K562 (cell line): Measurements from ENCODE around the gene RGL2. TPM values are rescaled to one million over a fixed set of nuclear protein-coding genes. Genes with fewer than 3 reads are reported as not detected.

Source experiments
- CHD4 ChIP-seq: fragments of 200-600 bp; sonication (generic); IDR thresholded peaks from 3 replicates; pipeline ENCODE4 v1.6.1; 2012; ENCODE audit warnings: low read depth, mild to moderate bottlenecking, mixed read lengths, low read length, inconsistent platforms; ENCODE audit not compliant: insufficient read depth, insufficient replicate concordance, poor library complexity, severe bottlenecking
- DMBX1 ChIP-seq: fragments of 250-450 bp; sonication (Bioruptor Pico); IDR thresholded peaks from 2 replicates; pipeline ENCODE4 v1.8.0; 2022; ENCODE audit warnings: inconsistent platforms, mild to moderate bottlenecking, moderate library complexity, borderline replicate concordance
- E2F6 ChIP-seq, 2 experiments: IDR thresholded peaks; 2 replicates each; pipeline ENCODE4 v1.6.1; 2011; ENCODE audit warnings: borderline replicate concordance in 1 of 2, control low read depth in 1 of 2, low read depth in 1 of 2, low read length in 1 of 2, mild to moderate bottlenecking in 1 of 2, mixed read lengths in 1 of 2, moderate library complexity in 1 of 2; ENCODE audit not compliant: insufficient read depth in 1 of 2, insufficient read length in 1 of 2, poor library complexity in 1 of 2, severe bottlenecking in 1 of 2; ENCODE audit errors: extremely low read depth in 1 of 2
- HBP1 ChIP-seq: fragments of 450-650 bp; formaldehyde crosslinking; IDR thresholded peaks from 2 replicates; pipeline ENCODE4 v1.4.0; 2022; ENCODE audit warnings: missing genetic modification characterization
- HMG20B ChIP-seq: fragments of 250-450 bp; sonication (Bioruptor Pico); IDR thresholded peaks from 2 replicates; pipeline ENCODE4 v1.5.0; 2021; ENCODE audit warnings: mild to moderate bottlenecking
- HNRNPLL ChIP-seq: fragments of 200-400 bp; formaldehyde crosslinking; IDR thresholded peaks from 2 replicates; pipeline ENCODE4 v1.6.1; 2017; ENCODE audit warnings: low read length, low read depth, mild to moderate bottlenecking; ENCODE audit not compliant: poor library complexity, severe bottlenecking
- NCOA1 ChIP-seq: fragments of 450-650 bp; IDR thresholded peaks from 2 replicates; pipeline ENCODE4 v1.6.1; 2016; ENCODE audit warnings: low read depth
- NFIX ChIP-seq: fragments of 250-450 bp; sonication (Bioruptor Pico); IDR thresholded peaks from 2 replicates; pipeline ENCODE4 v1.4.0; 2020; ENCODE audit warnings: low read depth, mild to moderate bottlenecking, moderate library complexity
- PPARD ChIP-seq: fragments of 250-450 bp; sonication (Bioruptor Pico); IDR thresholded peaks from 2 replicates; pipeline ENCODE4 v1.8.0; 2022; ENCODE audit warnings: inconsistent platforms, mild to moderate bottlenecking, moderate library complexity
- RFX5 ChIP-seq: IDR thresholded peaks from 2 replicates; pipeline ENCODE4 v1.6.1; 2011; ENCODE audit warnings: low read depth, mild to moderate bottlenecking, improper control_type of control experiment, low read length
- TBL1XR1 ChIP-seq, 2 experiments: IDR thresholded peaks; 2 replicates each; pipeline ENCODE4 v1.6.1; 2012; ENCODE audit warnings: improper control_type of control experiment in 2 of 2, low read length in 2 of 2, mild to moderate bottlenecking in 1 of 2
- ZNF280B ChIP-seq: fragments of 250-450 bp; sonication (Bioruptor Pico); IDR thresholded peaks from 2 replicates; pipeline ENCODE4 v1.5.1; 2021; ENCODE audit warnings: mild to moderate bottlenecking
- ZNF583 ChIP-seq: fragments of 250-450 bp; sonication (Bioruptor Pico); IDR thresholded peaks from 2 replicates; pipeline ENCODE4 v1.4.0; 2020
- ZNF778 ChIP-seq: fragments of 450-650 bp; formaldehyde crosslinking; IDR thresholded peaks from 2 replicates; pipeline ENCODE4 v1.4.0; 2020; ENCODE audit warnings: mild to moderate bottlenecking, moderate library complexity
- ZNF780A ChIP-seq: fragments of 250-450 bp; sonication (Bioruptor Pico); IDR thresholded peaks from 2 replicates; pipeline ENCODE4 v1.5.0; 2021; ENCODE audit warnings: mild to moderate bottlenecking
- polyA plus RNA-seq, 8 experiments: library from polyadenylated mRNA; depleted of rRNA in 4 of 8; stranded (reverse) in 5 of 8; unstranded in 3 of 8; fragments of >200 nt; fragmentation: Nextera tagmentation in 2 of 8; fragmentation: Illumina TruSeq in 1 of 8; extraction: Ambion mirVana in 2 of 8; extraction: Trizol in 1 of 8; gene quantifications; 2 replicates each; pipeline versions ENCODE4 v1.2.1 to v1.2.3, GENCODE V29; 2011 to 2014; ENCODE audit warnings: inconsistent platforms in 1 of 8, missing spikeins in 1 of 8
- total RNA-seq, 7 experiments: library from RNA; depleted of rRNA in 6 of 7; stranded (reverse); fragments of >200 nt in 6 of 7; fragmentation: Illumina TruSeq in 2 of 7; extraction: Trizol in 2 of 7; gene quantifications; 2 replicates each; pipeline versions ENCODE4 v1.2.1 to v1.2.3, GENCODE V29; 2011 to 2021; ENCODE audit warnings: low replicate concordance in 1 of 7
- TF ChIP-seq, protein P1 (sequence below): IDR thresholded peaks from 3 replicates; pipeline ENCODE4 v1.6.1; 2011; ENCODE audit warnings: borderline replicate concordance, mild to moderate bottlenecking, moderate library complexity; ENCODE audit not compliant: insufficient read length; ENCODE audit errors: extremely low read depth

The RGL2 gene
- total and polyA plus RNA-seq, 9 of the 15 experiments (the other 6 are each of a cell fraction or from before 2014, with no cell fraction given), result 1.8 to 57.1 (median 19.5) TPM

DNA sequence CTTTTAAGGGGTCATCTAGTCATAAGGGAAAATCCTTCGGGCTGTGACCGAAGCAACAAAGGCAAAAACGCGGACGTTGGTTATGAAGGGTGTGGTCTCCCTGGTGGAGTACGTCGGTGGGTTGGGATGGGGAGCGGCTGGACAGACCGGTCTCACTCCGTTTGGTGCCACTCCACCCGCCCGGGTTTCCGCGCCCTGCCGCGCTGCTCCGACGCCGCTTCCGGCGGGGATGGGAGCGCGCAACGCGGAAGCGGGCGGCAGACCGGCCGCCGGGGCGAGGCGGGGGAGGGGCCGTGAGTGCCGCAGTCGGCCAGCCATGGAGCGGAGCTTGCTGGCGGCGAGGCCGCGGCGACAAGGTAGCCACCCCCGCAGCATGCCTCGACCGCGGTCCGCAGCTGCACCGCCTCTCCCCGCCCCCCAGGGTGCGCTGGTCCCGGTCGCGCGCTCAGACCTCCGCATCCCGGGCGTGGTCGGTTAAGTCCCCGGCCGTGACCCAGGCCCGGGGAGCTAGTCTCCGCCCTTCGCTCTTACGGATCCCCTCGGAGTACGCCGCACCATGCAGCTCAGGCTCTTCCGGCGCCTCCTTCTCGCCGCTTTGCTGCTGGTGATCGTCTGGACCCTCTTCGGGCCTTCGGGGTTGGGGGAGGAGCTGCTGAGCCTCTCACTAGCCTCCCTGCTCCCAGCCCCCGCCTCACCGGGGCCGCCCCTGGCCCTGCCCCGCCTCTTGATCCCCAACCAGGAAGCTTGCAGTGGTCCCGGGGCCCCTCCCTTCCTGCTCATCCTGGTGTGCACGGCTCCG is 21.7 kb downstream of the RGL2 start, which contains the start of gene B3GALT4 (continued):
- TF ChIP-seq DMBX1 (CRISPR knock-in tag) (no peak), E2F6 (IDR thresholded peaks at IDR 0.05; ENCODE audit: borderline replicate concordance in 1 of 2, extremely low read depth in 1 of 2, insufficient read depth in 1 of 2, insufficient read length in 1 of 2, low read depth in 1 of 2, low read length in 1 of 2, poor library complexity in 1 of 2, severe bottlenecking in 1 of 2) (peak; percentile 71 to 78), NCOA1 (no peak), ZNF583 (CRISPR knock-in tag) (peak; percentile 73; the same call in 1 of the 2 replicates), HBP1 (CRISPR knock-in tag) (peak; percentile 95), NFIX (CRISPR knock-in tag) (no peak), CHD4 (no peak), PPARD (no peak), RFX5 (no peak), HNRNPLL (peak; percentile 14), ZNF778 (CRISPR knock-in tag) (no peak), TBL1XR1 (IDR thresholded peaks at IDR 0.05; ENCODE audit: low read length in 2 of 2) (peak; percentile 73 to 79; a peak in 3 of 4 replicates), ZNF780A (CRISPR knock-in tag) (peak; percentile 81; the same call in 1 of the 2 replicates), ZNF280B (CRISPR knock-in tag) (no peak), HMG20B (no peak)
- TF ChIP-seq, protein P1, sequence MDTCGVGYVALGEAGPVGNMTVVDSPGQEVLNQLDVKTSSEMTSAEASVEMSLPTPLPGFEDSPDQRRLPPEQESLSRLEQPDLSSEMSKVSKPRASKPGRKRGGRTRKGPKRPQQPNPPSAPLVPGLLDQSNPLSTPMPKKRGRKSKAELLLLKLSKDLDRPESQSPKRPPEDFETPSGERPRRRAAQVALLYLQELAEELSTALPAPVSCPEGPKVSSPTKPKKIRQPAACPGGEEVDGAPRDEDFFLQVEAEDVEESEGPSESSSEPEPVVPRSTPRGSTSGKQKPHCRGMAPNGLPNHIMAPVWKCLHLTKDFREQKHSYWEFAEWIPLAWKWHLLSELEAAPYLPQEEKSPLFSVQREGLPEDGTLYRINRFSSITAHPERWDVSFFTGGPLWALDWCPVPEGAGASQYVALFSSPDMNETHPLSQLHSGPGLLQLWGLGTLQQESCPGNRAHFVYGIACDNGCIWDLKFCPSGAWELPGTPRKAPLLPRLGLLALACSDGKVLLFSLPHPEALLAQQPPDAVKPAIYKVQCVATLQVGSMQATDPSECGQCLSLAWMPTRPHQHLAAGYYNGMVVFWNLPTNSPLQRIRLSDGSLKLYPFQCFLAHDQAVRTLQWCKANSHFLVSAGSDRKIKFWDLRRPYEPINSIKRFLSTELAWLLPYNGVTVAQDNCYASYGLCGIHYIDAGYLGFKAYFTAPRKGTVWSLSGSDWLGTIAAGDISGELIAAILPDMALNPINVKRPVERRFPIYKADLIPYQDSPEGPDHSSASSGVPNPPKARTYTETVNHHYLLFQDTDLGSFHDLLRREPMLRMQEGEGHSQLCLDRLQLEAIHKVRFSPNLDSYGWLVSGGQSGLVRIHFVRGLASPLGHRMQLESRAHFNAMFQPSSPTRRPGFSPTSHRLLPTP, result no peak
